Measurements from ENCODE around the gene NPTX1. TPM values are rescaled to one million over a fixed set of nuclear protein-coding genes. Genes with fewer than 3 reads are reported as not detected.

The NPTX1 gene
- total and polyA plus RNA-seq, 3 experiments from 2014 or later = 0.93 to 1.2 TPM; not detected in 1

DNA sequence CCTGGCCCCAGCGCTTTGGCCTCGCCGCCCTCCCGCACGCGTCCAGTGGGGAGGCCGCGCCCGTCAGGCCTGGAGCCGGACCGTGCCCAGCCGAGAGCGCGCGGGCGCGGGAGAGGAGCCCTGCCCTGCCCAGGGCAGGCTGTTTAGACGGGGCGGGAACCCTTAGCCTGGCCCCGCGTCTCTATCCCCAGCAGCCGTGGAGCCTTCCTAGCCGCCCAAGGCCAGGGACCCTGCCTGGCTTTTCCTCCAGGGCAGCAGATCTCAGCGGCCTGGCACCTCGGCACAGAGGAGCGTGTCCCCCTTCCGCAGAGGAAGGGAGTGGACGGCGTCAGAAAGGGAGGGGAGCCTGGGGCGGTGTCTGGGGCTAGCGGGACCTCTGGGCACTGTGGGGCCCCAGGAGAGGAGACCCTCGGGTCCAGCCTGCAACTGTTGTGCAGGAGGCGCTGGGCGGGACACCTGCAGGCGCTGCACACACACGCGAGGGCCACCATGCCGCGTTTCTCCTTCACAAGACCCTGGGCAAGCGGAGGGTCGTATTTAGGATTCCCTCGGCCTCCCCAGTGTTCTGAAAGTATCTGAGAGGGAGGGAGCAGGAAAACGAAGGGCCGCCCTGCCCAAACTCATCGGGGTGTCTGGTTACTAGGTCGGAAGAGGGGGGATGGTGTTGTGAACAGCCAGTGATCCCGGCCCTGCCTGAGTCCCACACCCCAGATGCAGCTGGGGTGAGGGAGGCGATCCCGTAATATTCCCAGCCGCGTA, 2.3 kb upstream of the NPTX1 start:
- CTCF ChIA-PET = interaction anchor here (1.2 kb wide), 1 partner anchor 52 kb away, joined by 3 read pairs; no protein-coding TSS in a partner anchor
- no peaks in the 10 kb centered on the region for H3K36me3 ChIP-seq (ENCODE audit: insufficient read depth, low read length)
- Mint-ChIP-seq H3K9me3 (no peaks in the 10 kb centered on the region), H3K4me3 (peak overlapping the region in 6 of 7 donors; percentile 37 to 85 (median 64)), H3K4me1 (peaks cover 12 to 21% (median 12%) of the 10 kb centered on the region in 3 donors), H3K27me3 (peaks cover 46 to 65% of the 10 kb centered on the region in 2 donors), H3K27ac (no peak overlapping the region), H3K36me3 (no peaks in the 10 kb centered on the region)
- H3K27me3 ChIP-seq (ENCODE audit: insufficient read depth, low read length, poor library complexity, severe bottlenecking) = peaks cover 27% of the 10 kb centered on the region
- no peak overlapping the region for H3K4me3 ChIP-seq (ENCODE audit: low read length)
- H3K4me1 ChIP-seq (ENCODE audit: insufficient read depth, low read length) = peaks cover 23% of the 10 kb centered on the region
- DNase-seq = no peak
- POLR2A ChIA-PET = interaction anchor here (0.6 kb wide), 2 partner anchors 34 to 710 kb away, joined by 3 to 10 read pairs; no protein-coding TSS in a partner anchor
- no peaks in the 10 kb centered on the region for H3K9me3 ChIP-seq (ENCODE audit: low read length)
- H3K27ac ChIP-seq (ENCODE audit: low read depth, low read length) = no peak overlapping the region

DNA sequence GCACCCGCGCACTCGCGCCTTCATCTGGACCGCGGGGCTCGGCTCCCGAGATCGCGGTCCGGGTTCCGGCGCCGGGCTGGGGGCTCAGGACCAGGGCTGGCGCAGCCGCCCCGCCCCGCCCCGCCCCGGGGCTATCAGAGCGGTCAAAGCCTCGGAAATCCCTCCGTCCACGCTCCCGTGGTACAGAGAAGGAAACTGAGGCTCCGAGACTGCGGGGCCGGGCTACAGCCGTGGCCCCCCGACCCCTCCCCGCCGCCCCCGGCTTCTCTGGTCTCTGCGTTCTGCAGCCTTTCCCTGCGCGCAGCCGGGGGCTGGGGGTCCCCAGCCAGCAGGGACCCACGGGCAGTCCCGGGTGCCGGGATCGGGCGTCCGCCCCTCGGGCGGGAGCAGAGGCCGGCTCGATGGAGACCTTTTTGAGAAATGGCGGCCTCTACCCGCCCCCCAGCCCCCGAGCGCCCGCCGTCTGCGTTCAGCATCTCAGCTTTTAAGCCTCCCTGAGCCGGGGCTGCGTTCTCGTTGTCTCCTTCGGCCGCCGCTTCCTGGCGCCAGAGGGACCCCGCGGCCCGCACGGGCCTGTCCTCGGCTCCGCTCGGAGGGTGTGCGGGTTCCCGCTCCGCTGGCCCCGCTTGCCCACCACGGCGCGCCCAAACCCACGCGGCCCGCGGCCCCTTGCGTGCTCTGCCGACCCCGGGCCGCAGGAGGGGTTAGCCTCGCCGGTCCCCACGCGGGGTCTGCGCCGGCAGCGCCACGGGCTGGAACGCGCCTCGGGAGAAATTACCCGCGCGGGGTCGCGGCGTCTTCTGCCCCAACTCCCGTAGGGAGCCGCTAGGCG, 1.5 kb upstream of the NPTX1 start:
- Histone ChIP-seq H3K27ac (ENCODE audit: low read depth, low read length) (no peak overlapping the region), H3K9me3 (ENCODE audit: low read length) (no peaks in the 10 kb centered on the region), H3K4me3 (ENCODE audit: low read length) (no peak overlapping the region), H3K27me3 (ENCODE audit: insufficient read depth, low read length, poor library complexity, severe bottlenecking) (peaks cover 34% of the 10 kb centered on the region), H3K36me3 (ENCODE audit: insufficient read depth, low read length) (no peaks in the 10 kb centered on the region), H3K4me1 (ENCODE audit: insufficient read depth, low read length) (peaks cover 23% of the 10 kb centered on the region)
- no peaks in the 10 kb centered on the region for H3K9me3 Mint-ChIP-seq
- H3K4me1 Mint-ChIP-seq = peaks cover 12 to 21% (median 12%) of the 10 kb centered on the region in 3 donors
- peaks cover 50 to 64% of the 10 kb centered on the region in 2 donors for H3K27me3 Mint-ChIP-seq
- no peak overlapping the region for H3K27ac Mint-ChIP-seq
- ChIA-PET CTCF (no interaction called here), POLR2A (interaction anchor here (0.6 kb wide), 2 partner anchors 33 to 711 kb away, joined by 3 to 10 read pairs; no protein-coding TSS in a partner anchor)
- no peak overlapping the region for H3K4me3 Mint-ChIP-seq
- DNase-seq = peak in 1 of 5 donors; percentile 23
- no peaks in the 10 kb centered on the region for H3K36me3 Mint-ChIP-seq

- no peaks in the 10 kb centered on the region for H3K36me3 ChIP-seq (ENCODE audit: insufficient read depth, low read length)
- CTCF ChIA-PET = no interaction called here
- no peak for DNase-seq
- no peaks in the 10 kb centered on the region for H3K9me3 ChIP-seq (ENCODE audit: low read length)
- Mint-ChIP-seq H3K4me1 (peaks cover 15 to 26% (median 16%) of the 10 kb centered on the region in 3 donors), H3K4me3 (peak overlapping the region in 2 of 7 donors; percentile 13 to 17), H3K9me3 (no peaks in the 10 kb centered on the region), H3K27ac (no peak overlapping the region), H3K36me3 (no peaks in the 10 kb centered on the region), H3K27me3 (peaks cover 54 to 63% of the 10 kb centered on the region in 2 donors)
- no peak overlapping the region for H3K27ac ChIP-seq (ENCODE audit: low read depth, low read length)
- no peak overlapping the region for H3K4me3 ChIP-seq (ENCODE audit: low read length)
- H3K4me1 ChIP-seq (ENCODE audit: insufficient read depth, low read length) = peaks cover 26% of the 10 kb centered on the region
- H3K27me3 ChIP-seq (ENCODE audit: insufficient read depth, low read length, poor library complexity, severe bottlenecking) = peaks cover 39% of the 10 kb centered on the region
- POLR2A ChIA-PET = no interaction called here
Observed at GRCh38 chr17:80476877-80477646, 655 bp upstream of the NPTX1 start.

DNA sequence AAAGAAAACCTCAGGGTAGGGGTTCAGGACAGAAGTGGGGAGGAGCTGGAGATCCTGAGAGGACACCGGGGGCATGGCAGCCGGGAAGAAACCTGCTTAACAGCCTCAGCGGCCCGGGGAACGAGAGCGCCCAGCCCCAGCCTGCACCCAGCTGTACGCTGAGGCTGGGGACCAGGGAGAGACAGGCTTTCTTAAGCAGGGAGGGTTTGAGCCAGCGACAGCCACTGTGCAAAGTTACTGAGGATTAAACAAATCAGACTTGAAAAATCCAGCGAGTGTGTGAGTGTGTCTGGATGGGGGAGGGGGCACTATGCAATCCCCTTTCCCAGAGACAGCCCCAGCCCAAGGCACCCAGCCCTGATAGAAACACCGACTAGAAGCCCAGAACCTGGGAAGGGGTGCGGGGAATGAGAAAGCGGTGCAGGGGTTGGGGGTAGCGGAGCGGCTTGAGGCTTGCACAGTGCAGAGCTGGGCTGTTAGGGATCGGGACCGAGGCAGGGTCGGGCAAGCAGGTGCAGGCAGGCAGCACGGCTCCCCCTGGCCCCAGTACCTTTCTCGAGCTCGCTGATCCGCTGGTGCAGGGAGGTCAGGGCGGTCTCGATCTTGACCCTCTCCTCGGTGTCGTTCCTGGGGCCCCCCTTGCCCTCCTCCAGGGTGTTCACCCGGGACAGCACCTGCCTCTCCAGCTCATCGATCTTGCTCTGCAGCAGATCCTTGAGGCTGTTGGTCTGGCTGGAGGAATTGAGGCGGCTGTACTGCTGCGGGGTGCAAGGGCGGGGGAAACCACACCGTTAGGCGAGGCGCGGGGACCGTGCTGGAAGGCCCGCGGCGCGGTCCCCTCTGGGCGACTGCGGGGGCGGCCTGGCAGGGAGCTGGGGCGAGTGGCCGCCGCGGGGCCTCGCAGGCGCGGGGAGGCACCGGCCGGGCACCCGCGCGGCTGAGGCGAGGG, 1.2 kb downstream of the NPTX1 start:
- Mint-ChIP-seq H3K4me3 (peak overlapping the region; percentile 25 to 85 (median 64)), H3K4me1 (peaks cover 23 to 32% (median 25%) of the 10 kb centered on the region in 3 donors), H3K36me3 (no peaks in the 10 kb centered on the region), H3K27ac (peak overlapping the region in 1 of 8 donors; percentile 71), H3K9me3 (no peaks in the 10 kb centered on the region), H3K27me3 (peaks cover 52 to 62% of the 10 kb centered on the region in 2 donors)
- H3K4me1 ChIP-seq (ENCODE audit: insufficient read depth, low read length) = peaks cover 28% of the 10 kb centered on the region
- no peak overlapping the region for H3K27ac ChIP-seq (ENCODE audit: low read depth, low read length)
- no peaks in the 10 kb centered on the region for H3K9me3 ChIP-seq (ENCODE audit: low read length)
- ChIA-PET CTCF (no interaction called here), POLR2A (no interaction called here)
- H3K27me3 ChIP-seq (ENCODE audit: insufficient read depth, low read length, poor library complexity, severe bottlenecking) = peaks cover 39% of the 10 kb centered on the region
- peak overlapping the region; percentile 34 for H3K4me3 ChIP-seq (ENCODE audit: low read length)
- peak in 1 of 5 donors; percentile 10 for DNase-seq
- no peaks in the 10 kb centered on the region for H3K36me3 ChIP-seq (ENCODE audit: insufficient read depth, low read length)

- H3K9me3 ChIP-seq (ENCODE audit: low read length) = no peaks in the 10 kb centered on the region
- DNase-seq = peak in 1 of 5 donors; percentile 6
- H3K4me3 ChIP-seq (ENCODE audit: low read length) = no peak overlapping the region
Observed at GRCh38 chr17:80474231-80474960, 2.0 kb downstream of the NPTX1 start.

GRCh38 chr17:80473701-80474100, 2.7 kb downstream of the NPTX1 start:
- H3K4me1 Mint-ChIP-seq = peaks cover 20 to 27% (median 25%) of the 10 kb centered on the region in 3 donors
- H3K4me3 ChIP-seq (ENCODE audit: low read length) = no peak overlapping the region
- peaks cover 42% of the 10 kb centered on the region for H3K27me3 ChIP-seq (ENCODE audit: insufficient read depth, low read length, poor library complexity, severe bottlenecking)
- H3K27ac ChIP-seq (ENCODE audit: low read depth, low read length) = no peak overlapping the region
- H3K9me3 Mint-ChIP-seq = no peaks in the 10 kb centered on the region
- H3K27me3 Mint-ChIP-seq = peaks cover 47 to 59% of the 10 kb centered on the region in 2 donors
- no peaks in the 10 kb centered on the region for H3K36me3 Mint-ChIP-seq
- no peaks in the 10 kb centered on the region for H3K9me3 ChIP-seq (ENCODE audit: low read length)
- POLR2A ChIA-PET = no interaction called here
- no peak for DNase-seq
- peaks cover 28% of the 10 kb centered on the region for H3K4me1 ChIP-seq (ENCODE audit: insufficient read depth, low read length)
- CTCF ChIA-PET = no interaction called here
- peak overlapping the region in 1 of 7 donors; percentile 40 for H3K4me3 Mint-ChIP-seq
- no peaks in the 10 kb centered on the region for H3K36me3 ChIP-seq (ENCODE audit: insufficient read depth, low read length)
- no peak overlapping the region for H3K27ac Mint-ChIP-seq

More at GRCh38 chr17:80474231-80474960, 2.0 kb downstream of the NPTX1 start:
- CTCF ChIA-PET = no interaction called here
- H3K4me1 Mint-ChIP-seq = peaks cover 23 to 32% (median 25%) of the 10 kb centered on the region in 3 donors
- POLR2A ChIA-PET = no interaction called here
- Histone ChIP-seq H3K27ac (ENCODE audit: low read depth, low read length) (no peak overlapping the region), H3K36me3 (ENCODE audit: insufficient read depth, low read length) (no peaks in the 10 kb centered on the region), H3K27me3 (ENCODE audit: insufficient read depth, low read length, poor library complexity, severe bottlenecking) (peaks cover 39% of the 10 kb centered on the region), H3K4me1 (ENCODE audit: insufficient read depth, low read length) (peaks cover 28% of the 10 kb centered on the region)
- H3K27ac Mint-ChIP-seq = peak overlapping the region in 2 of 8 donors; percentile 63 to 71
- H3K4me3 Mint-ChIP-seq = peak overlapping the region; percentile 25 to 85 (median 64)
- no peaks in the 10 kb centered on the region for H3K36me3 Mint-ChIP-seq
- peaks cover 48 to 59% of the 10 kb centered on the region in 2 donors for H3K27me3 Mint-ChIP-seq
- no peaks in the 10 kb centered on the region for H3K9me3 Mint-ChIP-seq
